Skeletal muscle tissue (tissue), 4 donors: Measurements from ENCODE around the gene PARG. TPM values are rescaled to one million over a fixed set of nuclear protein-coding genes. Genes with fewer than 3 reads are reported as not detected.
"Not testable (repeated sequence)": the region's sequence is repeated elsewhere in the genome, so short reads cannot be mapped to it uniquely, and the experiment has no call there.

Source experiments
- H3K27ac ChIP-seq: one replicate; pipeline ENCODE4 v1.7.0; 2013; ENCODE audit warnings: mild to moderate bottlenecking, low read depth, low read length, inconsistent platforms
- H3K27me3 ChIP-seq, 3 donors: one replicate each; pipeline ENCODE4 v1.7.0; 2013; ENCODE audit warnings: low read length in 3 of 3; ENCODE audit not compliant: control insufficient read depth in 3 of 3, insufficient read depth in 3 of 3
- H3K36me3 ChIP-seq, 3 donors: one replicate each; pipeline ENCODE4 v1.7.0; 2013; ENCODE audit warnings: low read length in 3 of 3; ENCODE audit not compliant: control insufficient read depth in 3 of 3, insufficient read depth in 3 of 3
- H3K4me1 ChIP-seq, 3 donors: one replicate each; pipeline ENCODE4 v1.7.0; 2013; ENCODE audit warnings: low read length in 3 of 3, mild to moderate bottlenecking in 3 of 3; ENCODE audit not compliant: control insufficient read depth in 3 of 3, insufficient read depth in 3 of 3
- H3K4me3 ChIP-seq, 3 donors: one replicate each; pipeline ENCODE4 v1.7.0; 2013; ENCODE audit warnings: low read length in 3 of 3
- H3K9ac ChIP-seq, 3 donors: one replicate each; pipeline ENCODE4 v1.7.0; 2013; ENCODE audit warnings: low read length in 3 of 3, mild to moderate bottlenecking in 3 of 3, moderate library complexity in 2 of 3, low read depth in 1 of 3
- H3K9me3 ChIP-seq, 3 donors: one replicate each; pipeline ENCODE4 v1.7.0; 2013; ENCODE audit warnings: low read length in 3 of 3; ENCODE audit not compliant: control insufficient read depth in 3 of 3
- total RNA-seq: library from RNA; depleted of rRNA; stranded (reverse); fragments of >200 nt; gene quantifications from one replicate; pipeline ENCODE4 v1.2.3, GENCODE V29; 2014
- donor health status: Osteomylitis.

PARG gene
- total RNA-seq, 1 donor from 2014 or later, result 36.5 TPM

- not testable (repeated sequence) for H3K27me3 ChIP-seq, H3K27ac ChIP-seq, H3K4me3 ChIP-seq, H3K9me3 ChIP-seq, H3K9ac ChIP-seq, H3K4me1 ChIP-seq, H3K36me3 ChIP-seq
Observed at GRCh38 chr10:49908290-49909080, 33.3 kb downstream of the PARG start.

GRCh38 chr10:49903829-49904228 is 38.0 kb downstream of the PARG start:
- not testable (repeated sequence) for H3K9ac ChIP-seq, H3K4me3 ChIP-seq, H3K27ac ChIP-seq, H3K27me3 ChIP-seq, H3K9me3 ChIP-seq, H3K4me1 ChIP-seq, H3K36me3 ChIP-seq

GRCh38 chr10:49900406-49900805 is 41.4 kb downstream of the PARG start:
- not testable (repeated sequence) for H3K27me3 ChIP-seq, H3K4me3 ChIP-seq, H3K4me1 ChIP-seq, H3K9ac ChIP-seq, H3K27ac ChIP-seq, H3K36me3 ChIP-seq, H3K9me3 ChIP-seq

GRCh38 chr10:49899999-49900398 is 41.8 kb downstream of the PARG start:
- not testable (repeated sequence) for H3K36me3 ChIP-seq, H3K4me1 ChIP-seq, H3K4me3 ChIP-seq, H3K27me3 ChIP-seq, H3K9me3 ChIP-seq, H3K27ac ChIP-seq, H3K9ac ChIP-seq

GRCh38 chr10:49890025-49890424 is 51.8 kb downstream of the PARG start:
- H3K9me3 ChIP-seq, H3K4me3 ChIP-seq, H3K4me1 ChIP-seq, H3K36me3 ChIP-seq, H3K9ac ChIP-seq, H3K27me3 ChIP-seq, H3K27ac ChIP-seq: not testable (repeated sequence)

DNA sequence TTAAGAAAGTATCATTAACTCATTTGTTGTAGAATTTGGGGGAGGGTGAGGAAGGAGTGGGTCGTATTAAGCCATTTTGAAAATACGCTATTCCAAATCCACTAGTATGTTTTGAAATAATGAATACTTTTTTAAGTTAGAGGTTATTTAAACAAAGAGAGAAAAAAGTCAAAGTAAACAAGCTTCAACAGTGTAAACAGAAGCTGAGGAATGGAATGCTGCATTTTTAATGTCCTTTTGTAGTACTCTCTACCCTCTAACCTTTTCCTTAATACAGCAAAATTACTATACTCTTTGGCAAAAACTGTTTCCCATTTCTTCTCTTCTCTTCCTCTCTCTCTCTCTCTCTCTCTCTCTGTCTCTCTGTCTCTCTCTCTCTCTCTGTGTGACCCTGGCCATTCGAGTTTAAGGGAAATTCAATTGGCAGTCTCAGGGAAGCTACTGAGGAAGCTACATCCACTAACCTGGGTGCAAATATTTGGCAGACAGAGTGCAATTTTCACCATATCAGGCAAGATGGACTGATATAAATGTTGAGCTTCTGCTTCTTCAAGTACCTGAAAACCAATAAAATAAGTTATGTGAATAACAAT is 57.0 kb downstream of the PARG start:
- H3K27ac ChIP-seq, H3K4me1 ChIP-seq, H3K9me3 ChIP-seq, H3K4me3 ChIP-seq, H3K9ac ChIP-seq, H3K36me3 ChIP-seq, H3K27me3 ChIP-seq: not testable (repeated sequence)

DNA sequence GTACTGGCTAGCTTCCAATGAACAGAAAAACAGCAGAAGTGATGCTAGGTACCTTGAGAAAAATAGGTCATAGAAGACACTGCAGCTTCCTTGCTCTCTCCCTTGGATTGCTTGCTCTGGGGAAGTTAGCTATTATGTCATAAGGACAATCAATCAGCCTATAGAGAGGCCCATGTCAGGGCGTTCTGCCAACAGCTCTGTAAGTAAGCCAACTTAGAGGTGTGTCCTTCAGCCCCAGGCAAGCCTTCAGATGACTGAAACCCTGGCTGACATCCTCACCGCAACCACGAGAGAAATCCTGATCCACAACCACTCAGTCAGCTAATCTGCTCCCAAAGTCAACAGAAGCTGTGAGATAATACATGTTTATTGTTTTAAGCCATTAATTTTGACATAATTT is 58.0 kb downstream of the PARG start:
- not testable (repeated sequence) for H3K9me3 ChIP-seq, H3K4me1 ChIP-seq, H3K36me3 ChIP-seq, H3K9ac ChIP-seq, H3K4me3 ChIP-seq, H3K27ac ChIP-seq, H3K27me3 ChIP-seq

DNA sequence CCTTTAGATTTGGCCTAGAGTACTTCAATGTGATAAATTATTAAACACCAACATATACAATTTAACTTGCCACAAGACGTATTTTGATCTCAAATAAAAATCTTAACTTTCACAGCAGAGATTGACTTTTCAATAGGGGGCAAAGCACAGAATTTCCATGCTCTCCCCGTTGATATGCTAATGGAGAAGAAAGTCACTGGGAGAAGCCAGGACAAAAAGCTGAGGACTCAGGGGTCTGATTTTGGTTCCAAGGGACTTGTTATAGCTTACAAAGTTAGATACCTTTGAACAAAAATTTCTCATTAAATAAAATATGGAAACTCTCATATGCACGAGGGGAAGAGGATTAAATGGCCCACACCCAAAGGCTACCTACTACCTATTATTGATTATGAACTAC is 59.5 kb downstream of the PARG start:
- not testable (repeated sequence) for H3K27ac ChIP-seq, H3K4me1 ChIP-seq, H3K4me3 ChIP-seq, H3K36me3 ChIP-seq, H3K9me3 ChIP-seq, H3K9ac ChIP-seq, H3K27me3 ChIP-seq

GRCh38 chr10:49872740-49873139 is 69.1 kb downstream of the PARG start:
- H3K4me1 ChIP-seq, H3K4me3 ChIP-seq, H3K9me3 ChIP-seq, H3K27ac ChIP-seq, H3K9ac ChIP-seq, H3K36me3 ChIP-seq, H3K27me3 ChIP-seq: not testable (repeated sequence)

DNA sequence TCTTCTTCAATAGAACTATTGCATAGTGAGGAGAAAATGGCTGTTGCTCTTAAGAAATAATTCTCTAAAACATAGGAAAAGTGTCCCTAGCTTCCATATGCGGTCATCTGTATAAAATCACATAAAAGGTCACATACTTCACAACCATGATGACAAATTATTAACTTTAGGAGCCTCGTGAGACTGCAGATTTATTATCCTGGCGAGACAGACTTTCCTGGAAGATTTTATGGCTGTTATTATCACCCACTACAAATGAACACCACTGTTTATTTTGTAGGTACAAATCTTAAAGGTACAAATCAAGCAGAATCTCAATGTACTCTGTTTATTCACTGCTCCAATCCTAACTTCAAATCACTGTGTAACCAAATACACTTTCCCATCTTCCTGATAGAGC is 70.4 kb downstream of the PARG start:
- H3K9ac ChIP-seq, H3K4me3 ChIP-seq, H3K9me3 ChIP-seq, H3K27me3 ChIP-seq, H3K27ac ChIP-seq, H3K4me1 ChIP-seq, H3K36me3 ChIP-seq: not testable (repeated sequence)
